Measurements from ENCODE around the gene ARHGEF9.

ARHGEF9 gene

DNA sequence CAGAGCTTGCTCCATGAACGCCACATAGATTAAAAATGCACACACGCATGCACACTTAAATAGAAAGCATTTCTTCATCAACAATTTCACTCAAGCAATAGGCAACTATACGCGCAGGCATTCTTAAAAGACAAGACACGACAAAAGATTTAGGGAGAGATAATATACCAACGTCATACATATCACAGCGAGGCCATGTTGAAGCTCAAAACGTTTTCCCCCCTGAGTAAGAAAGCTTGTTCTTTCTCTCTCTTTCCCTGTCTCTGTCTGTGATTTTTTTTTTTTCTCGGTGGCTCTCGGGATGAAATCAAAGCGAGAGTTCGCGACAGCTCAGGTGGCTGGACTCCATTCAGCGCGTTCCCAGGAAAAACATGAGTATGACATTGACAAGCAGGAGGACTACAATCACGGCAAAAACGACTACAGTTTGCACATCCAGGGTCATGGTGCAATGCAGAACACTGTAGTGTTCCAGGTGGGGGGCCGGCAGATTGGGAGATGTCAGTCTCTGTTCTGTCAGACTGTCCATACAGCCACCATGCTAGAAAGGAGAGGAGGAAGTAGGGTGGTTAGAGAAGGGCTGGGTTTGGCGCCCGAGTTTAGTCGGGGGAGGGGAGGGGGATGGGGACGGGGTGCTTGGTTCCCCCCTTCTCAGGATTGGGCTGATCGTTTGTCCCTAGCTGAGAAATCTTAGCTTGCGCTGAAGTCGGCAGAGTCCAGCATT lies 30.7 kb downstream of the ARHGEF9 start:
- H3K4me1 ChIP-seq (ENCODE audit: low read depth, poor library complexity, severe bottlenecking): peaks cover 40% of the 10 kb centered on the region
- H3K9ac ChIP-seq: peak overlapping the region; percentile 90
- peak overlapping the region; percentile 30 for H3K4me3 ChIP-seq (IDR thresholded peaks at IDR 0.05; ENCODE audit: insufficient read depth, low read depth, low read length)
- peak overlapping the region; percentile 36 for H2AFZ ChIP-seq (ENCODE audit: low read depth)
- H4K20me1 ChIP-seq (ENCODE audit: insufficient read depth): no peaks in the 10 kb centered on the region
- H3K36me3 ChIP-seq (ENCODE audit: insufficient read depth): no peaks in the 10 kb centered on the region
- H3K27me3 ChIP-seq (ENCODE audit: insufficient read depth, low read depth): no peaks in the 10 kb centered on the region
- H3K79me2 ChIP-seq (ENCODE audit: insufficient read depth, low read depth): peaks cover 27% of the 10 kb centered on the region
- peak overlapping the region; percentile 85 for H3K27ac ChIP-seq
- H3K4me2 ChIP-seq: peak overlapping the region; percentile 72
- TF ChIP-seq, protein P1, sequence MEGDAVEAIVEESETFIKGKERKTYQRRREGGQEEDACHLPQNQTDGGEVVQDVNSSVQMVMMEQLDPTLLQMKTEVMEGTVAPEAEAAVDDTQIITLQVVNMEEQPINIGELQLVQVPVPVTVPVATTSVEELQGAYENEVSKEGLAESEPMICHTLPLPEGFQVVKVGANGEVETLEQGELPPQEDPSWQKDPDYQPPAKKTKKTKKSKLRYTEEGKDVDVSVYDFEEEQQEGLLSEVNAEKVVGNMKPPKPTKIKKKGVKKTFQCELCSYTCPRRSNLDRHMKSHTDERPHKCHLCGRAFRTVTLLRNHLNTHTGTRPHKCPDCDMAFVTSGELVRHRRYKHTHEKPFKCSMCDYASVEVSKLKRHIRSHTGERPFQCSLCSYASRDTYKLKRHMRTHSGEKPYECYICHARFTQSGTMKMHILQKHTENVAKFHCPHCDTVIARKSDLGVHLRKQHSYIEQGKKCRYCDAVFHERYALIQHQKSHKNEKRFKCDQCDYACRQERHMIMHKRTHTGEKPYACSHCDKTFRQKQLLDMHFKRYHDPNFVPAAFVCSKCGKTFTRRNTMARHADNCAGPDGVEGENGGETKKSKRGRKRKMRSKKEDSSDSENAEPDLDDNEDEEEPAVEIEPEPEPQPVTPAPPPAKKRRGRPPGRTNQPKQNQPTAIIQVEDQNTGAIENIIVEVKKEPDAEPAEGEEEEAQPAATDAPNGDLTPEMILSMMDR (conservative IDR thresholded peaks at IDR 0.05; ENCODE audit: low read depth, low read length): no peak

DNA sequence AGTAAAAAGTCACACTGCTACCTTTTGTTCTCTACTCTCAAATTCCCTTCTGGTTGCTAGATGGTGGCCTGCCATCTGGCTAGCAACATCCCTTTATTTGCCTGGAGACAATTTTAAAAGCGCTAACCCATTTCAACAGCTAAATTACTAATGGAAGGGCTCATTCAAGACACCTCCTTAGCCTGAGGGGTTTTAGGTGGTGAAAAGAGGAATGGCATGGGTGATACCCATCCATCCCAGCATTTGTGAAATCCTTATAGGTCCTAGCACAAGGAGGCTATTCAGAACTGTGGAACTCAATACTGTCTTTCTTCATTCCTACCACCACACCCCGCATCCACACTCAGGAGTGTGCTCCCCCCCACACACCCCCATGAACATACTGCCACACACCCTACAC lies 33.5 kb downstream of the ARHGEF9 start:
- Histone ChIP-seq H2AFZ (ENCODE audit: low read depth) (no peak overlapping the region), H4K20me1 (ENCODE audit: insufficient read depth) (no peaks in the 10 kb centered on the region), H3K27ac (no peak overlapping the region), H3K4me3 (IDR thresholded peaks at IDR 0.05; ENCODE audit: insufficient read depth, low read depth, low read length) (no peak overlapping the region), H3K4me2 (no peak overlapping the region), H3K36me3 (ENCODE audit: insufficient read depth) (no peaks in the 10 kb centered on the region), H3K4me1 (ENCODE audit: low read depth, poor library complexity, severe bottlenecking) (peaks cover 49% of the 10 kb centered on the region), H3K9ac (no peak overlapping the region), H3K27me3 (ENCODE audit: insufficient read depth, low read depth) (no peaks in the 10 kb centered on the region), H3K79me2 (ENCODE audit: insufficient read depth, low read depth) (peaks cover 27% of the 10 kb centered on the region)
- TF ChIP-seq, protein P1 (conservative IDR thresholded peaks at IDR 0.05; ENCODE audit: low read depth, low read length): no peak

DNA sequence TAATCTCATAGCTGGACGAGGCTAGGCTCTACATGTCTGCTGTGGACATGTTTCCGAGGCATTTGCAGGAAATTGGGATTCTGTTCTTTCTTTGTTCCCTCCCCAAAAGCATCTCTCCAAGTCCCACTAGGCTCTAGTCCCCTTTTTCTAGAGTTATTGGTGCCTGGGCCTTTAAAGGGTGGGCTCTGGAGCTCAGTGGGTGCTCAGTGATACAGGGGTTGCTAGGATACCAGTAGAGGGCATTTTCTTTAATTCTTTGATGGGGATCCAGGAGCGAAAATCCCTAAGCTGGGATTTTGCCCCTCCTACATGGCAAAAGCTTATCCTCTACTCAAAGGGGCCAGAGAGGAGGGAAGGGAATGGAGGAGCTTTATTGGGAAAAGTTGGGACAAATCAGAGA lies 34.2 kb downstream of the ARHGEF9 start:
- TF ChIP-seq, protein P1 (conservative IDR thresholded peaks at IDR 0.05; ENCODE audit: low read depth, low read length): no peak
- Histone ChIP-seq H4K20me1 (ENCODE audit: insufficient read depth) (no peaks in the 10 kb centered on the region), H3K4me1 (ENCODE audit: low read depth, poor library complexity, severe bottlenecking) (peaks cover 45% of the 10 kb centered on the region), H3K4me2 (no peak overlapping the region), H3K27me3 (ENCODE audit: insufficient read depth, low read depth) (no peaks in the 10 kb centered on the region), H3K9ac (no peak overlapping the region), H3K4me3 (IDR thresholded peaks at IDR 0.05; ENCODE audit: insufficient read depth, low read depth, low read length) (no peak overlapping the region), H3K27ac (no peak overlapping the region), H3K36me3 (ENCODE audit: insufficient read depth) (no peaks in the 10 kb centered on the region), H2AFZ (ENCODE audit: low read depth) (no peak overlapping the region), H3K79me2 (ENCODE audit: insufficient read depth, low read depth) (peaks cover 27% of the 10 kb centered on the region)

DNA sequence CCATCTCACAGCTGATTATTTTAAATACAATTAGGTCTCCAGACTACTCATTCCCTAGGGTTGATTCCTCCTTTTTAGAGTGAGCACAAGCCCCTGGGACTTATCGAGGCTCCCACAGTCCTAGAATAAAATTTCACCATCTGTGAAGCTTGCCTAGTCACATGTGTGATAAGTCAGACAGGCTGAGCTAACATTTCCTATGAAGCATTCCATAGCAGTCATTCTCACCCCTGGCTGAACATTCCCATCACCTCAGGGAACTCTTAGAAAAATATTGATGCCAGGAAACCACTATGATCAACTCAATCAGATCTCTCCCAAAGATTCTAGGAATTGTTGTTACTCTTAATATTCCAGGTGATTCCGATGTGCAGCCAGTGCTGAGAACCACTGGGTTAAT lies 37.7 kb downstream of the ARHGEF9 start:
- Histone ChIP-seq H3K4me2 (no peak overlapping the region), H3K79me2 (ENCODE audit: insufficient read depth, low read depth) (peaks cover 7% of the 10 kb centered on the region; the same call in 1 of the 2 replicates), H3K4me1 (ENCODE audit: low read depth, poor library complexity, severe bottlenecking) (peaks cover 33% of the 10 kb centered on the region), H3K27me3 (ENCODE audit: insufficient read depth, low read depth) (no peaks in the 10 kb centered on the region), H3K4me3 (IDR thresholded peaks at IDR 0.05; ENCODE audit: insufficient read depth, low read depth, low read length) (no peak overlapping the region), H3K9ac (no peak overlapping the region), H4K20me1 (ENCODE audit: insufficient read depth) (no peaks in the 10 kb centered on the region), H3K27ac (no peak overlapping the region), H2AFZ (ENCODE audit: low read depth) (no peak overlapping the region), H3K36me3 (ENCODE audit: insufficient read depth) (no peaks in the 10 kb centered on the region)
- TF ChIP-seq, protein P1 (conservative IDR thresholded peaks at IDR 0.05; ENCODE audit: low read depth, low read length): no peak
